Measurements from ENCODE around the gene APBA3.

APBA3 gene

DNA sequence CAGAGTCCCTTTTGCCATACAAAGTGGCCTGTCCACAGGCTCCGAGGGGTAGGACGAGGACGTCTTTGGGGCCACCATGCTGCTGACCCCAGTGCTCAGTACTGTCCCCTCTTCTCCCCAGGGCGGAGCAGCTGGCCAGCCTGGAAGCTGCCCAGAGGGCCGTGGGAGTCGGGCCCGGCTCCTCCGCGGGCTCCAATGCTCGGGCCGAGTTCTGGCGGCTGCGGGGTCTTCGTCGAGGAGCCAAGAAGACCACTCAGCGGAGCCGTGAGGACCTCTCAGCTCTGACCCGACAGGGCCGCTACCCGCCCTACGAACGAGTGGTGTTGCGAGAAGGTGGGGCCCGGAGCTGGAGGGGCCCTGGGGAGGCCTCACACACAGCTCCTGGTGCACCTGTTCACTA, 21.1 kb downstream of the APBA3 start:
- H3K4me3 ChIP-seq (ENCODE audit: low read depth, low read length), result no peak overlapping the region
- H3K36me3 ChIP-seq (ENCODE audit: control insufficient read depth in 2 of 2, insufficient read depth in 1 of 2, low read length in 2 of 2), result no peaks in the 10 kb centered on the region
- no peaks in the 10 kb centered on the region for H3K4me1 ChIP-seq (ENCODE audit: control insufficient read depth, insufficient read depth, low read length)
- no peak overlapping the region for H3K27ac ChIP-seq (ENCODE audit: extremely low read depth, low read depth, low read length)
- no peaks in the 10 kb centered on the region for H3K9me3 ChIP-seq (ENCODE audit: control insufficient read depth, insufficient read depth, low read depth, low read length)
- CTCF ChIA-PET, result interaction anchor here (0.6 kb wide), 1 partner anchor 117 kb away, joined by 3 read pairs; no protein-coding TSS in a partner anchor
- POLR2A ChIA-PET, result interaction anchor here (0.6 kb wide), 1 partner anchor 251 kb away, joined by 5 read pairs; no protein-coding TSS in a partner anchor
- TF ChIP-seq HOXA7 (CRISPR knock-in tag; IDR thresholded peaks at IDR 0.05; ENCODE audit: borderline replicate concordance), result no peak
- no peak for TF ChIP-seq ZNF776 (tag by site-specific recombination; IDR thresholded peaks at IDR 0.05; ENCODE audit: borderline replicate concordance)
- TF ChIP-seq, protein P1, sequence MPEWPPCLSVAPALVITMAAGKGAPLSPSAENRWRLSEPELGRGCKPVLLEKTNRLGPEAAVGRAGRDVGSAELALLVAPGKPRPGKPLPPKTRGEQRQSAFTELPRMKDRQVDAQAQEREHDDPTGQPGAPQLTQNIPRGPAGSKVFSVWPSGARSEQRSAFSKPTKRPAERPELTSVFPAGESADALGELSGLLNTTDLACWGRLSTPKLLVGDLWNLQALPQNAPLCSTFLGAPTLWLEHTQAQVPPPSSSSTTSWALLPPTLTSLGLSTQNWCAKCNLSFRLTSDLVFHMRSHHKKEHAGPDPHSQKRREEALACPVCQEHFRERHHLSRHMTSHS (tag by site-specific recombination; IDR thresholded peaks at IDR 0.05), result no peak
- TF ChIP-seq ZNF830 (tag by site-specific recombination; IDR thresholded peaks at IDR 0.05; ENCODE audit: low read depth), result no peak
- no peak for TF ChIP-seq ZNF549 (tag by site-specific recombination; IDR thresholded peaks at IDR 0.05)
- TF ChIP-seq ZEB2 (tag by site-specific recombination; IDR thresholded peaks at IDR 0.05), result no peak
- TF ChIP-seq SP7 (tag by site-specific recombination; IDR thresholded peaks at IDR 0.05), result no peak
- TF ChIP-seq ZNF211 (tag by site-specific recombination; IDR thresholded peaks at IDR 0.05; ENCODE audit: low read depth), result no peak

DNA sequence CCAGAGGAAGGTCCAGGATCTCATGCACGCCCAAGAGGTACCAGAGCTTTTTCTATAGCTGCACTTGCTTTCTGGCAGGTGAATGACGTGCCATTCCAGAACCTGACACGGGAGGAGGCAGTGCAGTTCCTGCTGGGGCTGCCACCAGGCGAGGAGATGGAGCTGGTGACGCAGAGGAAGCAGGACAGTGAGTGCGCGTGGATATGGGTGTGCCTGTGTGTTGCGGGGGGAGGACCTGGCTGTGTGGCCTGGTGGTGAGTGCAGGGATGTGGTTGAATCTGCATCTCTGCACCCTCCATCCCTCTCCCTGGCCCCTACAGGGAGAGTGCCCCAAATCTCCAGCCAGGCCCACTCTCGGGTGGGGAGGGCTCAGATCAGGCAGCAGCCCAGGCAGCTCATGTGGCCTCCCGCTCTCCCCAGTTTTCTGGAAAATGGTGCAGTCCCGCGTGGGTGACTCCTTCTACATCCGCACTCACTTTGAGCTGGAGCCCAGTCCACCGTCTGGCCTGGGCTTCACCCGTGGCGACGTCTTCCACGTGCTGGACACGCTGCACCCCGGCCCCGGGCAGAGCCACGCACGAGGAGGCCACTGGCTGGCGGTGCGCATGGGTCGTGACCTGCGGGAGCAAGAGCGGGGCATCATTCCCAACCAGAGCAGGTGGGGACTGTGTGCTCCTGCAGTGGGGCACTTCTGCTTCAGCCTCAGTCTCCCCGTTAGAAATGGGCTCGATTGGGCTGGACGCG, 22.8 kb downstream of the APBA3 start:
- H3K9me3 ChIP-seq (ENCODE audit: control insufficient read depth, insufficient read depth, low read depth, low read length), result no peaks in the 10 kb centered on the region
- ChIA-PET CTCF (interaction anchor here (0.6 kb wide), 1 partner anchor 25 kb away, joined by 3 read pairs; no protein-coding TSS in a partner anchor), POLR2A (no interaction called here)
- H3K4me1 ChIP-seq (ENCODE audit: control insufficient read depth, insufficient read depth, low read length), result no peaks in the 10 kb centered on the region
- TF ChIP-seq ZNF664 (tag by site-specific recombination; IDR thresholded peaks at IDR 0.05), result no peak
- TF ChIP-seq, protein P2, sequence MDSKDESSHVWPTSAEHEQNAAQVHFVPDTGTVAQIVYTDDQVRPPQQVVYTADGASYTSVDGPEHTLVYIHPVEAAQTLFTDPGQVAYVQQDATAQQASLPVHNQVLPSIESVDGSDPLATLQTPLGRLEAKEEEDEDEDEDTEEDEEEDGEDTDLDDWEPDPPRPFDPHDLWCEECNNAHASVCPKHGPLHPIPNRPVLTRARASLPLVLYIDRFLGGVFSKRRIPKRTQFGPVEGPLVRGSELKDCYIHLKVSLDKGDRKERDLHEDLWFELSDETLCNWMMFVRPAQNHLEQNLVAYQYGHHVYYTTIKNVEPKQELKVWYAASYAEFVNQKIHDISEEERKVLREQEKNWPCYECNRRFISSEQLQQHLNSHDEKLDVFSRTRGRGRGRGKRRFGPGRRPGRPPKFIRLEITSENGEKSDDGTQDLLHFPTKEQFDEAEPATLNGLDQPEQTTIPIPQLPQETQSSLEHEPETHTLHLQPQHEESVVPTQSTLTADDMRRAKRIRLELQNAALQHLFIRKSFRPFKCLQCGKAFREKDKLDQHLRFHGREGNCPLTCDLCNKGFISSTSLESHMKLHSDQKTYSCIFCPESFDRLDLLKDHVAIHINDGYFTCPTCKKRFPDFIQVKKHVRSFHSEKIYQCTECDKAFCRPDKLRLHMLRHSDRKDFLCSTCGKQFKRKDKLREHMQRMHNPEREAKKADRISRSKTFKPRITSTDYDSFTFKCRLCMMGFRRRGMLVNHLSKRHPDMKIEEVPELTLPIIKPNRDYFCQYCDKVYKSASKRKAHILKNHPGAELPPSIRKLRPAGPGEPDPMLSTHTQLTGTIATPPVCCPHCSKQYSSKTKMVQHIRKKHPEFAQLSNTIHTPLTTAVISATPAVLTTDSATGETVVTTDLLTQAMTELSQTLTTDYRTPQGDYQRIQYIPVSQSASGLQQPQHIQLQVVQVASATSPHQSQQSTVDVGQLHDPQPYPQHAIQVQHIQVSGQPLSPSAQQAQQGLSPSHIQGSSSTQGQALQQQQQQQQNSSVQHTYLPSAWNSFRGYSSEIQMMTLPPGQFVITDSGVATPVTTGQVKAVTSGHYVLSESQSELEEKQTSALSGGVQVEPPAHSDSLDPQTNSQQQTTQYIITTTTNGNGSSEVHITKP (tag by site-specific recombination; IDR thresholded peaks at IDR 0.05), result peak; percentile 62
- H3K27ac ChIP-seq (ENCODE audit: extremely low read depth, low read depth, low read length), result no peak overlapping the region
- no peaks in the 10 kb centered on the region for H3K36me3 ChIP-seq (ENCODE audit: control insufficient read depth in 2 of 2, insufficient read depth in 1 of 2, low read length in 2 of 2)
- H3K4me3 ChIP-seq (ENCODE audit: low read depth, low read length), result no peak overlapping the region

DNA sequence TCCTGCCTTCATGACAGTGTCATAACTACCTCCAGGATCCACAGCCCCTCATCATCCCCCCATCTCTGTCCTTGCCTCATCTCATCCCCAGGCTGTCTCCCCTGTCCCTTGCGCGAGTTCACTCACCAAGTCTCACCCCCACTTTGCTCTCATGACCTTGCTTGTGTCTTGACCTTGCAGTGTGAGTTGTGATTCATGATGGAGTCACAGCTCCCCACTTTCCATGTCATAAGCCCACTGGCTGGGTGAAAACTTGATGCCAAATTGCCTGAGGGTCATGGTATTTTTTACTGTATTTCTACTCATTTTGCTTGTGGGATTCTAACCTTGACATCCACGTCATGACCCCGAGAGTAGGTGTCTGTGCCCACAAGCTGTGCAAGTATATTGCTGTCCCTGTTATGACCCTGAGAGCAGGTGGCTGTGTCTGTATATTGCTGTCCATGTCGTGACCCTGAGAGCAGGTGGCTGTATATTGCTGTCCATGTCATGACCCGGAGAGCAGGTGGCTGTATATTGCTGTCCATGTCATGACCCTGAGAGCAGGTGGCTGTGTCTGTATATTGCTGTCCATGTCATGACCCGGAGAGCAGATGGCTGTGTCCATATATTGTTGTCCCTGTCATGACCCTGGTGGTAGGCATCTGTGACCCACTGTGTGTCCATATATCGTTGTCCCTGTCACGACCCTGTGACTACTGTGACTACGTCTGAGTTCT, 23.8 kb downstream of the APBA3 start:
- Histone ChIP-seq H3K27ac (ENCODE audit: extremely low read depth, low read depth, low read length) (no peak overlapping the region), H3K9me3 (ENCODE audit: control insufficient read depth, insufficient read depth, low read depth, low read length) (no peaks in the 10 kb centered on the region), H3K4me3 (ENCODE audit: low read depth, low read length) (no peak overlapping the region), H3K36me3 (ENCODE audit: control insufficient read depth in 2 of 2, insufficient read depth in 1 of 2, low read length in 2 of 2) (no peaks in the 10 kb centered on the region), H3K4me1 (ENCODE audit: control insufficient read depth, insufficient read depth, low read length) (no peaks in the 10 kb centered on the region)
- TF ChIP-seq, protein P3, sequence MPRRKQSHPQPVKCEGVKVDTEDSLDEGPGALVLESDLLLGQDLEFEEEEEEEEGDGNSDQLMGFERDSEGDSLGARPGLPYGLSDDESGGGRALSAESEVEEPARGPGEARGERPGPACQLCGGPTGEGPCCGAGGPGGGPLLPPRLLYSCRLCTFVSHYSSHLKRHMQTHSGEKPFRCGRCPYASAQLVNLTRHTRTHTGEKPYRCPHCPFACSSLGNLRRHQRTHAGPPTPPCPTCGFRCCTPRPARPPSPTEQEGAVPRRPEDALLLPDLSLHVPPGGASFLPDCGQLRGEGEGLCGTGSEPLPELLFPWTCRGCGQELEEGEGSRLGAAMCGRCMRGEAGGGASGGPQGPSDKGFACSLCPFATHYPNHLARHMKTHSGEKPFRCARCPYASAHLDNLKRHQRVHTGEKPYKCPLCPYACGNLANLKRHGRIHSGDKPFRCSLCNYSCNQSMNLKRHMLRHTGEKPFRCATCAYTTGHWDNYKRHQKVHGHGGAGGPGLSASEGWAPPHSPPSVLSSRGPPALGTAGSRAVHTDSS (tag by site-specific recombination; IDR thresholded peaks at IDR 0.05), result no peak
- TF ChIP-seq ZNF157 (tag by site-specific recombination; IDR thresholded peaks at IDR 0.05), result peak; percentile 100
- ChIA-PET CTCF (no interaction called here), POLR2A (no interaction called here)

Measured in HEK293 (cell line).